Keratinocyte (primary cell): ENCODE data around the gene TNK1. TPM values are rescaled to one million over a fixed set of nuclear protein-coding genes. Genes with fewer than 3 reads are reported as not detected.

Experiments
- DNase-seq: peaks from one replicate; pipeline ENCODE4 v3.0.0-alpha.2; 2011; ENCODE audit warnings: low read depth, missing footprints, low spot score
- FAIRE-seq: peaks from 2 replicates; lab custom pipeline; 2011; peaks lifted over from hg19 to GRCh38; lab: Jason Lieb, UNC
- H2AFZ ChIP-seq: 2 replicates; pipeline ENCODE4 v1.6.0; 2012; ENCODE audit warnings: low read length, control low read depth, inconsistent platforms; ENCODE audit not compliant: control insufficient read depth
- H3K27ac ChIP-seq: 2 replicates; pipeline ENCODE4 v1.5.1; 2011; ENCODE audit warnings: low read length; ENCODE audit not compliant: control insufficient read depth, insufficient read depth
- H3K27me3 ChIP-seq: 3 replicates; pipeline ENCODE4 v1.6.0; 2011; ENCODE audit warnings: low read length; ENCODE audit not compliant: control insufficient read depth, insufficient read depth; ENCODE audit errors: extremely low read depth
- H3K36me3 ChIP-seq, 2 experiments: 2 replicates in 1 of 2; 3 replicates in 1 of 2; pipeline ENCODE4 v1.5.1; 2011; ENCODE audit warnings: low read length in 2 of 2, mild to moderate bottlenecking in 1 of 2; ENCODE audit not compliant: control insufficient read depth in 2 of 2, insufficient read depth in 2 of 2; ENCODE audit errors: extremely low read depth in 1 of 2
- H3K4me1 ChIP-seq: 3 replicates; pipeline ENCODE4 v1.5.1; 2011; ENCODE audit warnings: low read length; ENCODE audit not compliant: control insufficient read depth, insufficient read depth; ENCODE audit errors: extremely low read depth
- H3K4me2 ChIP-seq: 3 replicates; pipeline ENCODE4 v1.6.0; 2011; ENCODE audit warnings: low read depth, low read length; ENCODE audit not compliant: control insufficient read depth, insufficient read depth; ENCODE audit errors: extremely low read depth
- H3K4me3 ChIP-seq, 3 experiments: fragments of 200-600 bp in 1 of 3; sonication (generic) in 1 of 3; 2 replicates in 2 of 3; 3 replicates in 1 of 3; pipeline ENCODE4 v1.5.1; 2011 to 2016; ENCODE audit warnings: low read length in 3 of 3, mild to moderate bottlenecking in 3 of 3, control low read depth in 2 of 3, inconsistent platforms in 1 of 3, low read depth in 1 of 3, mixed read lengths in 1 of 3, mixed run types in 1 of 3, moderate library complexity in 1 of 3; ENCODE audit not compliant: control insufficient read depth in 2 of 3, insufficient read depth in 2 of 3; ENCODE audit errors: extremely low read depth in 1 of 3
- H3K79me2 ChIP-seq: 2 replicates; pipeline ENCODE4 v1.6.0; 2012; ENCODE audit warnings: low read length; ENCODE audit not compliant: control insufficient read depth, insufficient read depth
- H3K9ac ChIP-seq: 3 replicates; pipeline ENCODE4 v1.6.0; 2011; ENCODE audit warnings: low read length; ENCODE audit not compliant: control insufficient read depth, insufficient read depth; ENCODE audit errors: extremely low read depth
- H3K9me1 ChIP-seq: 3 replicates; pipeline ENCODE4 v1.6.0; 2011; ENCODE audit warnings: low read length; ENCODE audit not compliant: control insufficient read depth, insufficient read depth; ENCODE audit errors: extremely low read depth
- H3K9me3 ChIP-seq: 2 replicates; pipeline ENCODE4 v1.5.1; 2012; ENCODE audit warnings: low read depth, low read length; ENCODE audit not compliant: control insufficient read depth
- H4K20me1 ChIP-seq: 3 replicates; pipeline ENCODE4 v1.6.0; 2011; ENCODE audit warnings: low read length; ENCODE audit not compliant: control insufficient read depth, insufficient read depth; ENCODE audit errors: extremely low read depth
- EZH2 ChIP-seq: IDR thresholded peaks from one replicate; pipeline ENCODE4 v1.6.1; 2012; ENCODE audit warnings: inconsistent platforms, mild to moderate bottlenecking, low read length, moderate library complexity
- dilution Hi-C: fragments of 300-500 bp; cut with MboI; formaldehyde crosslinking; loops from one replicate; pipeline ENCODE4 v1.7.0; 2020; ENCODE audit warnings: low sequenced_read_pairs; ENCODE audit not compliant: extremely low pct_ligation_motif_present
- polyA plus RNA-seq, 5 experiments: library from polyadenylated mRNA; depleted of rRNA in 3 of 5; stranded (reverse) in 3 of 5; stranded (forward) in 1 of 5; unstranded in 1 of 5; fragments of >200 nt; gene quantifications; 1 replicate in 1 of 5; 2 replicates in 3 of 5; 3 replicates in 1 of 5; pipeline versions ENCODE4 v1.2.1 to v1.2.3, GENCODE V29; 2011 to 2012; ENCODE audit warnings: missing spikeins in 2 of 5, low read depth in 1 of 5, low replicate concordance in 1 of 5
- TF ChIP-seq, protein P1 (sequence below), 3 experiments: IDR thresholded peaks in 1 of 3; conservative IDR thresholded peaks in 1 of 3; optimal IDR thresholded peaks in 1 of 3; 2 replicates in 2 of 3; 3 replicates in 1 of 3; pipeline versions ENCODE3 to v1.5.1; 2011; ENCODE audit warnings: low read length in 3 of 3, mild to moderate bottlenecking in 3 of 3, moderate library complexity in 2 of 3, control low read depth in 1 of 3, inconsistent platforms in 1 of 3; ENCODE audit not compliant: insufficient read depth in 2 of 3; ENCODE audit errors: extremely low read depth in 1 of 3

The TNK1 gene
- polyA plus RNA-seq, 1 donor (not counting 4 experiments of a cell fraction or from before 2014, with no cell fraction given), result 10.6 TPM

DNA sequence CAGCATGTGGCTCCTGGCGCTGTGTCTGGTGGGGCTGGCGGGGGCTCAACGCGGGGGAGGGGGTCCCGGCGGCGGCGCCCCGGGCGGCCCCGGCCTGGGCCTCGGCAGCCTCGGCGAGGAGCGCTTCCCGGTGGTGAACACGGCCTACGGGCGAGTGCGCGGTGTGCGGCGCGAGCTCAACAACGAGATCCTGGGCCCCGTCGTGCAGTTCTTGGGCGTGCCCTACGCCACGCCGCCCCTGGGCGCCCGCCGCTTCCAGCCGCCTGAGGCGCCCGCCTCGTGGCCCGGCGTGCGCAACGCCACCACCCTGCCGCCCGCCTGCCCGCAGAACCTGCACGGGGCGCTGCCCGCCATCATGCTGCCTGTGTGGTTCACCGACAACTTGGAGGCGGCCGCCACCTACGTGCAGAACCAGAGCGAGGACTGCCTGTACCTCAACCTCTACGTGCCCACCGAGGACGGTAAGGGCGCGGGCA, 27.4 kb downstream of the TNK1 start:
- dilution Hi-C loops, result no loop called here
- no peaks in the 10 kb centered on the region for H3K27me3 ChIP-seq
- no peaks in the 10 kb centered on the region for H3K9me3 ChIP-seq
- peaks cover 12% of the 10 kb centered on the region for H3K4me1 ChIP-seq
- H2AFZ ChIP-seq, result no peak overlapping the region
- no peak overlapping the region for H3K27ac ChIP-seq
- TF ChIP-seq, protein P1, sequence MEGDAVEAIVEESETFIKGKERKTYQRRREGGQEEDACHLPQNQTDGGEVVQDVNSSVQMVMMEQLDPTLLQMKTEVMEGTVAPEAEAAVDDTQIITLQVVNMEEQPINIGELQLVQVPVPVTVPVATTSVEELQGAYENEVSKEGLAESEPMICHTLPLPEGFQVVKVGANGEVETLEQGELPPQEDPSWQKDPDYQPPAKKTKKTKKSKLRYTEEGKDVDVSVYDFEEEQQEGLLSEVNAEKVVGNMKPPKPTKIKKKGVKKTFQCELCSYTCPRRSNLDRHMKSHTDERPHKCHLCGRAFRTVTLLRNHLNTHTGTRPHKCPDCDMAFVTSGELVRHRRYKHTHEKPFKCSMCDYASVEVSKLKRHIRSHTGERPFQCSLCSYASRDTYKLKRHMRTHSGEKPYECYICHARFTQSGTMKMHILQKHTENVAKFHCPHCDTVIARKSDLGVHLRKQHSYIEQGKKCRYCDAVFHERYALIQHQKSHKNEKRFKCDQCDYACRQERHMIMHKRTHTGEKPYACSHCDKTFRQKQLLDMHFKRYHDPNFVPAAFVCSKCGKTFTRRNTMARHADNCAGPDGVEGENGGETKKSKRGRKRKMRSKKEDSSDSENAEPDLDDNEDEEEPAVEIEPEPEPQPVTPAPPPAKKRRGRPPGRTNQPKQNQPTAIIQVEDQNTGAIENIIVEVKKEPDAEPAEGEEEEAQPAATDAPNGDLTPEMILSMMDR (optimal IDR thresholded peaks at IDR 0.05 in 1 of 3, IDR thresholded peaks at IDR 0.05 in 1 of 3, conservative IDR thresholded peaks at IDR 0.05 in 1 of 3; ENCODE audit: extremely low read depth in 1 of 3, insufficient read depth in 2 of 3, low read length in 3 of 3), result no peak
- TF ChIP-seq EZH2, result no peak
- H3K4me2 ChIP-seq, result no peak overlapping the region
- peaks cover 0 to 4% of the 10 kb centered on the region in 2 experiments for H3K36me3 ChIP-seq
- peaks cover under 1% of the 10 kb centered on the region for H3K79me2 ChIP-seq
- DNase-seq (no peak), FAIRE-seq (no peak)
- no peak overlapping the region for H3K9ac ChIP-seq
- no peaks in the 10 kb centered on the region for H3K9me1 ChIP-seq
- no peaks in the 10 kb centered on the region for H4K20me1 ChIP-seq
- no peak overlapping the region for H3K4me3 ChIP-seq

DNA sequence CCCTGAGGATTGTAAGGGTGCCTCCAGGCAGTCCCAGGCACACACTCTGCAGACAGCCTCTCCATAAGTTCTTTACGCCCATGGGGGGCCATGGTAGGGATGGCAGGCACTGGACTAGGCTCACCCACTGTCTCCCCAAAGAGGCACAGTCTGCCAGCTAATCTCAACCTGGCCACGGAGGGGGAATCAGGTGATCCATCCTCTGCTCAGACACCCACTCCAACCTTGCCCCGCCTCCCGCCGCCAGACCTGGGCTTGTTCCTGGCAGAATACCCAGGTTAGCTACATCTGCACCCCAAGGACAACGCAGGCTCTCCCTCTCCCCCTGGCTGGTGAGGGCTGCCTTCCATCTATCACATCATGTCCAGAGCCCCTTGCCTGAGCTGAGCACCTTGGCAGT, 28.0 kb downstream of the TNK1 start:
- H3K4me2 ChIP-seq, result no peak overlapping the region
- H3K36me3 ChIP-seq, result peaks cover 0 to 4% of the 10 kb centered on the region in 2 experiments
- no peaks in the 10 kb centered on the region for H3K9me1 ChIP-seq
- dilution Hi-C loops, result no loop called here
- no peaks in the 10 kb centered on the region for H3K79me2 ChIP-seq
- H2AFZ ChIP-seq, result no peak overlapping the region
- no peak overlapping the region for H3K9ac ChIP-seq
- H3K27me3 ChIP-seq, result no peaks in the 10 kb centered on the region
- FAIRE-seq (no peak), DNase-seq (no peak)
- H3K27ac ChIP-seq, result no peak overlapping the region
- H3K4me3 ChIP-seq, result no peak overlapping the region
- TF ChIP-seq, protein P1 (optimal IDR thresholded peaks at IDR 0.05 in 1 of 3, IDR thresholded peaks at IDR 0.05 in 1 of 3, conservative IDR thresholded peaks at IDR 0.05 in 1 of 3; ENCODE audit: extremely low read depth in 1 of 3, insufficient read depth in 2 of 3, low read length in 3 of 3), result no peak
- no peak for TF ChIP-seq EZH2
- no peaks in the 10 kb centered on the region for H3K9me3 ChIP-seq
- H4K20me1 ChIP-seq, result no peaks in the 10 kb centered on the region
- H3K4me1 ChIP-seq, result peaks cover 16% of the 10 kb centered on the region
